T-helper 2 cell treated with Interferon-gamma antibody and Interleukin-4, amounts not matched to agents 100 ng/mL and 5 ng/mL, for 36 hours (primary cell): ENCODE measurements around the gene ARIH2. TPM values are rescaled to one million over a fixed set of nuclear protein-coding genes. Genes with fewer than 3 reads are reported as not detected.

Source experiments
- intact Hi-C: fragments of 100-400 bp; cut with micrococcal nuclease; formaldehyde crosslinking; loops from one replicate; pipeline ENCODE4 v1.15.1; 2023
- total RNA-seq: library from RNA; stranded (reverse); gene quantifications from 2 replicates; pipeline ENCODE4 v1.2.3, GENCODE V29; 2022

Gene ARIH2
- total RNA-seq, 1 donor from 2014 or later: 119 TPM

DNA sequence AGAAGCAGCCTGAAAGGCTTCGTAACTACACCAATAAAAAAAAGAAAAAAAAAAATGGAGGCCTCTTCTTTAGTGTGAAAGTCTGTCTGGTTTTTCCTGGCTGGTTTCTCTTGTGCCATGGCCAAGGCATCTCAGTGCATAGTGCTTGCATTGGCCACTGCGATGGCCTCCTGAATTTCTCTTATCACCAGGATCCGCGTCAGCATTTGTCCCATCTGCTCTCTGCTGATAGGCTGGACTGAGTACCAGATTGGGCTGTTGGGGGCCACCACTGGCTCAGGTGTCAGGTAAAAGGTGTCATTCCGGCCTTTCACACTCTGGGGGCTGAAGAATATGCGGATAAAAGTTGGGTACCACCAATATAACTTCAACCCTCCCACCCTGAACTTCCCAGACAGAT is 111.7 kb downstream of the ARIH2 start:
- intact Hi-C loops: no loop called here

DNA sequence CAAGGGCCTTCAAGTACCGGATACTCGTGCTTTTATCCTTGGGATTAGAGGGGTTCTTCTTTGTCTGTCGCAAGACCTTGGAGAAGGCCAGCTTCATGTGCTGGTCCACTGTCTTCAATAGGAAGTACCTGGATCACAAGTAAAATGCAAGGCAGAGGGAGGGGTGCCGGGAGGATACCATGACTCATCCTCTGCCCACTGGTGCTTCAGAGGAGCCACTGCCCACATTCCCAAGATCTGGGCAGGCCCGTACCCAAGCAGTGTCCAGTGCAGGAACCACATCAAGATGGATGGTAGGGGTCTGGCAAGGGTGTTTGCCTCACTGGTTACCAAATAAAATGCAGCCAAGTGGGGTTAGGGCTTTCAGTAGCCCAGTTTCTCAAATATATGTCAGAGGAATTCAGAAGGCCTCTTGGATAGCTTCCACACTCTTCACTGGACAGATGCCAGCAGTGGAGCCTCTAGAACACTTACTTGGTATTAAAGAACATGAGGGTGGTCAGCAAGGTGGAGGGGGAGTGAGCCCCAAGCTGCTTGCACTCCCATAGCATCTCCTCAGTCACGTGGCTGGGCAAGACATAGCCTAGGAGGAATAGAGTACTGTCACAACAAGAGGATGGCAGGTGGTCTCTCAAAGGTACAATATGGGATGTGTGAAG is 114.1 kb downstream of the ARIH2 start:
- intact Hi-C loops: no loop called here

DNA sequence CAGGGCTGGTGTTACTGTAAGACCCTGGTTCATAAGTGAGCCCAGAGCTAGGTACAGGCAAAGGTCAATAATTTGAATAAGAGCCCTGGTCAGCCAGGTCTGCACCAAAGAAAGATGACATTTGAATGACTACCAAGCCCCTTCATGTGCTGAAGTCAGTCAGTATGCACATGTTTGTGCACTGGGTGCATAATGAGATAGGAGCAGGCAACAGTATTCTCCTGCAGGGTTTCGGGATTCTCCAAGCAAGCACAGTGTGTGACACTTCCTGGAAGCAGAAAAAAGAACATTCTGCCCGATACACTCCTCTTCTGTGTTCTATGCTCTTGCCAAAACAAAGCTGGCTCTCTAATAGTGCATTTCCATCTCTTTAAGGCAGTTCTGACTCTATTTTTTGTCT is 116.0 kb downstream of the ARIH2 start:
- intact Hi-C loops: no loop called here

DNA sequence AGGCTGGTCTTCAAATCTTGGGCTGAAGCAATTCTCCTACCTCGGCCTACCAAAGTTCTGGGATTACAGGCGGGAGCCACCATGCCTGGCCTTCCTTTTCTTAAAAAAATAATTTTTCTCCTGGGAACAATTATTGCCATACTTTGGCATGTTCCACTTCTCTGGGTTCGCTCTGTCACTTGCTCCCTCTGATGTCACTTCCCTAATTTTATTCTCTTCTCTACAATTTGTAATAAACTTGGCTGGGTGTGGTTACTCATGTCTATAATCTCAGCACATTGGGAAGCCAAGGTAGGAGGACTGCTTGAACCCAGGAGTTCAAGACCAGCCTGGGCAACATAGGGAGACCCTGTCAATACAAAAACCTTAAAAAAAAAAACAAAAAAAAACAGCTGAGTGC is 116.6 kb downstream of the ARIH2 start:
- intact Hi-C loops: no loop called here

Other genes starting within 250 kb of the ARIH2 start
- 34.1 and 37.8 TPM in 2 replicates for gene NCKIPSD, start 232.9 kb upstream of the ARIH2 start, total RNA-seq
- gene IP6K2, start 201.6 kb upstream of the ARIH2 start, total RNA-seq: 59.3 and 59.9 TPM in 2 replicates
- 25.2 and 27.1 TPM in 2 replicates for gene PRKAR2A, start 71.0 kb upstream of the ARIH2 start, total RNA-seq
- gene SLC25A20, start 20.0 kb upstream of the ARIH2 start, total RNA-seq: 28.6 and 30.0 TPM in 2 replicates
- gene P4HTM, start 71.4 kb downstream of the ARIH2 start, total RNA-seq: 37.9 and 39.8 TPM in 2 replicates
- gene WDR6, start 88.5 kb downstream of the ARIH2 start, total RNA-seq: 156 TPM in 2 replicates
- 21.9 and 23.7 TPM in 2 replicates for gene DALRD3, start 99.7 kb downstream of the ARIH2 start, total RNA-seq
- 110 and 111 TPM in 2 replicates for gene NDUFAF3, start 103.3 kb downstream of the ARIH2 start, total RNA-seq
- gene IMPDH2, start 110.6 kb downstream of the ARIH2 start, total RNA-seq: 259 and 264 TPM in 2 replicates
- 138 and 147 TPM in 2 replicates for gene QRICH1, start 175.2 kb downstream of the ARIH2 start, total RNA-seq
- 217 and 243 TPM in 2 replicates for gene QARS1, start 185.9 kb downstream of the ARIH2 start, total RNA-seq
- gene USP19, start 202.0 kb downstream of the ARIH2 start, total RNA-seq: 61.2 and 63.5 TPM in 2 replicates
- gene LAMB2, start 214.2 kb downstream of the ARIH2 start, total RNA-seq: not detected in 2 replicates
- 23.4 and 24.0 TPM in 2 replicates for gene CCDC71, start 247.5 kb downstream of the ARIH2 start, total RNA-seq